Medulla oblongata (tissue), 1 donor: ENCODE measurements around the gene RIN3.

ENCODE experiments used
- DNase-seq: peaks from one replicate; pipeline ENCODE4 v3.0.0-alpha.2; 2015; ENCODE audit errors: extremely low spot score

Gene RIN3

DNA sequence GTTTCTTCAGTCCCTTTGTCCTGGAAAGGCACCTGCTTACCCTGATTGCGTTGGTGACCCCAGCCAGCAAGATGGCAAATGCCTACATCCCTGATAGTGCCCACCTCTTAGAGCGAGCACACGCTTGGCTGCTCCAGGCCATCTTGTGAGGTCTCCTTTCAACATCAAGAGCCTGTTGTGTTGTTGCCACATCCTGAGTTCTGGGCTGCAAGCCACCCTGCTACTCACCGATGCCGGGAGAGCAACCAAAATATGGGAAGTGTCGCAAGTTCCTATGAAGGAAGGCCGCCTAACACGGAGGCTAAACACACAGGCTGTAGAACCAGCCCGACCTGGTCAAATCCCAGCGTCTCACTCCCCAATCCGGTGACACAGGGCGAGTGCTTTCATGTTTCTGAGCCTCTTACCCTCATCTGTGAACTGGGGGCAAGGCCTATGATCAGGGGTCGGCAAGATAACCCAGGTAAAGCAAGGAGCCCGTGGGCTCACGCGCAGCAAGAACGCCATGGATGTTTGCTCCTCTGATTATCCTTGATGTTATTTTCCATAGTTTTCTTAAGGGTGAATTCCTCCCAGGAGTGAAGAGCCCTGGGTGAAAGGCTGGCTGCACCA lies 136.5 kb downstream of the RIN3 start:
- peak; percentile 79 for DNase-seq

GRCh38 chr14:92650581-92651105 lies 137.1 kb downstream of the RIN3 start:
- no peak for DNase-seq

DNA sequence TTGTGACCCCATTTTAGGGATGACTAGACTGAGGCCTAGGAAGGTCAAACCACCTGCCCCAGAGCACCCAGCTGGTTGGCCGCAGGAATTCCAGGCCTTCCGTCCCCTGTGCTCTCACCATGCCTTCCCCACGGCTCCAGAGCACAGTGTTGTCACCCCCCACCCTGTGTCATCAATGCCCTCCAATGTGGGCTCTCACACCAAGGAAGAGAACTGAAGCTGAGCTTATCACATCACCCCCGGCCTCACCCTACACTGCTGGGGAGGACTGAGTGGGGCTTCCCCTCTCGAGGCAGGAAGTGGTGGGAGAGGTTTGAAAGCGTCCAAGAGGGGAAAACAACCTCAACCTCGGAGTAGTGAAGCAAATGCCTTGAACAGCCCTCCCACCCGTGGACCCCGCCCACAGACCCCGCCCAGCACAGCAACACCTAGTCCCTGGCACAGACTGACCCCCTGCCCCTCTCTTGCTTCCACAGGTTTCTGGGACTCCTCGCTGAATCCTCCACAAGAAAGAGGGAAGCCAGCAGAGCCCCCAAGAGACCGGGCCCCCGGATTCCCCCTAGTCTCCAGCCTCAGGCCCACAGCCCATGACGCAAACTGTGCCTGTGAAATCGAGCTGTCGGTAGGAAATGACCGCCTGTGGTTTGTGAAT lies 137.7 kb downstream of the RIN3 start:
- DNase-seq = peak; percentile 69

GRCh38 chr14:92651758-92652406 lies 138.3 kb downstream of the RIN3 start:
- peak; percentile 43 for DNase-seq

- DNase-seq = no peak
Measured at GRCh38 chr14:92652413-92653151, 139.0 kb downstream of the RIN3 start.

GRCh38 chr14:92653162-92653651 lies 139.6 kb downstream of the RIN3 start:
- DNase-seq = no peak

DNA sequence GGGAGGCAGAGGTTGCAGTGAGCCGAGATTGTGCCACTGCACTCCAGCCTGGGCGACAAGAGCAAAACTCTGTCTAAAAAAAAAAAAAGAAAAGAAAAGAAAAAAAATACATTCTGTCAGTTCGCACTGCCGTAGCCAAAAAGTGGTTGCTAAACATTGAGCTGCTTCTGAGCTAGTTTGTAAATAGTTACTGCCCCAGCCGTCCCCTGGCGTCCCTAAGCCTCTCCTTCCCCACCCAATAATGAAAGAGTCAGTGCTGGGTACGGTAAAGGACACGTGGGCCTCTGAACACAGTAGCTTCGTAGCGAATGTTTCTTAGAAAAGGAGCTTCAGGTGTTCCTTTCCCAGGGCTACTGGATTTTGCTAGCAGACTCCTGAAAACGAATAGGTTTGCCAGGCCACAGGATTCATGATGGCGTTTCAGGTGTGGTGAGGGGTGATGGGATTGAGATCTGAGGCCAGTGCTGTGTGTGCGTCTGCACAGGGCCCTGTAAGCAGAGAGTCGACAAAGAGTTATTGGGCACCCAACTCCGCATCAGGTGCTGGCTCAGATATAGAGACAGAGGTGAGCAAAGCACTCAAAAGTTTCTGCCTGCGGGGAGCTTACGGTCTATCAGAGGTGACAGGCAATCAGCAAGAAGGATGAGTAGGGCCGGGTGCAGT lies 140.8 kb downstream of the RIN3 start:
- DNase-seq = no peak

DNA sequence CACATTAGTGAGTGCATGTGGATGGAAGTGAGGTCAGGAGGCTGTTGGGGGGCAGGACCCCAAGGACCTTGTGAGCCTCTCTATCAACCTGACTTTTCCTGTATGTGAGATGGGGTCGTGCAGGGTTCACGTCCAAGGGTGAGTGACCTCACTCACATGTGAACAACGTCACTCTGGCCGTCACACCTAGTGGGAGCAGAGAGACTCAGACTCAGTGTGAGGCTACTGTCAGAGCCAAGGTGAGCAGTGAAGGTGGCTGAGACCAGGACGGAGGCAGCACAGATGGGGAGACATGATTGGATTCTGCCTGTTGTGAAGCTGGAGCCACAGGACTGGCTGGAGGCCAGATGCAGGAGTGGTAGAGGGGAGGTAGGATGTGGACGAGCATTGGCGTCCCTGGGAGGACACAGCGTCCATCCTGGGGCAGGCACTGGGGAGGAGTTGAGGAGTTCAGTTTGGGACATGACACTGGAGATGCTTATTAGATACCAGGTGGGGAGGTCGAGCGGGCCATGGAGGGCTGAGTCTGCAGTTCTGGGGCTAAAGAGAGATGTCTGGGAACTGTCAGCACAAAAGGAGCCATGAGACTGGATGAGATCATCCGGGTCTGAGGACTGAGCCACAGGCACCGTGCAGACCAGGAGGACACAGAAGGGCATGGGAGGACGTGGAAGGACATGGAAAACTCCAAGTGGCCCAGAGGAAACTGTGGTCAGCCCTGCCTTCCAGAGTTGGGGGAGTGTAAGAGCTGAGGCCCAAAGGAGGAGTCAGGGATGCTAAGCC lies 142.0 kb downstream of the RIN3 start:
- DNase-seq = no peak

DNA sequence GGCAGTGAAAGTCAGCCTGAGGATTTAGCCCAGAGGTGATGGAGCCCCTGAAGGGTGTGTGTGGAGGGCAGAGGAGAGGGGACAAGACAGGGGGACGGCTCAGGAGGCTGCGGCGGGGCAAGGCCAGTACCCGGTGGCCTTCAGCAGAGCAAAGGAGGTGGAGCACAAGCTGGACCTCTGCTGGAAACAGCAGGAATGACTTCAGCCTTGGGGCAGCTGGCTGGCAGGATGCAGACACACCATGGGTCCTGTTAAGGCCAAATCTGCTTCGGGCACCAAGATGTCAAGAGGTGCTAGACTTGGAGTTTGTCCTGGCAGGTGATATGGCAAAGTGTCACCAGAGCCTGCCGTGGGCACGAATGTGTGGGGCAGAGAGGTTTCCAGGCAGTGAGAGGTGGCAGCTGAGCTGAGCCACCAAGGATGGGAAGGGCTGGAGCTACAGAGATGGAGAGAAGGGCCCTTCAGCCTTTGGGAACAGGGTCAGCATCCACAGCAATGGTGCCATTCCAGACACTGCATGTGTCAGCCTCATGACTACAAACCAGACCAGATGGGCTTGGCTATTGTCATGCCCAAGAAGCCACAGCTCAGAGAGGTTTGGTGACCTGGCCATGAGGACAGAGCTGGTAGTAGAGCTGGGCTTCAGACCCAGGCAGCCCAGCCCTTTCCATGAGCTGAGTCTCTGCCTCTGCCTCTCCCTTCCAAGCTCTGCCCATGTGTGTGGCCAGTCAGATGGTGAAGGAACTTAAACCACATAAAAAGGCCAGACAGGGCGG lies 142.9 kb downstream of the RIN3 start:
- DNase-seq = no peak

GRCh38 chr14:92657457-92658142 lies 144.0 kb downstream of the RIN3 start:
- DNase-seq = peak; percentile 50

- no peak for DNase-seq
Measured at GRCh38 chr14:92658160-92658559, 144.6 kb downstream of the RIN3 start.

- no peak for DNase-seq
Measured at GRCh38 chr14:92658684-92659083, 145.1 kb downstream of the RIN3 start.

GRCh38 chr14:92659765-92660561 lies 146.4 kb downstream of the RIN3 start:
- peak; percentile 81 for DNase-seq

GRCh38 chr14:92660571-92660970 lies 147.0 kb downstream of the RIN3 start:
- no peak for DNase-seq

DNA sequence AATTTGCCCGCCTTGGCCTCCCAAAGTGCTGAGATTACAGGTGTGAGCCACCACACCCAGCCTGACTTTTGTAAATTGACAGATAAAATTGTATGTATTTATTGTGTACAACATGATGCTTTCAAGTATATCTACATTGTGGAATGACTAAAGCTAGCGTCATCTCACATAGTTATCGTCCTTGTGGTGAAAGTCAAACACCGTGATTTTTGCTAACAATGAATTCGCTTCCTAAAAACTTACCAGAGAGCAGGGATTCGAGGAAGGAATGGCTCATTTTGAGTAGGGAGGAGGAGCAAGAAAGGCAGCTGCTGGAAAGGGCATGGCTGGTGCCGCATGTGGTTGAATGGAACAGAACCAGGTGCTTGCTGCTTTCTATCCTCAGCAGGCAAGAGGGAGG lies 149.5 kb downstream of the RIN3 start:
- no peak for DNase-seq

GRCh38 chr14:92665661-92666110 lies 152.1 kb downstream of the RIN3 start:
- DNase-seq = no peak

GRCh38 chr14:92666251-92666650 lies 152.7 kb downstream of the RIN3 start:
- no peak for DNase-seq

DNA sequence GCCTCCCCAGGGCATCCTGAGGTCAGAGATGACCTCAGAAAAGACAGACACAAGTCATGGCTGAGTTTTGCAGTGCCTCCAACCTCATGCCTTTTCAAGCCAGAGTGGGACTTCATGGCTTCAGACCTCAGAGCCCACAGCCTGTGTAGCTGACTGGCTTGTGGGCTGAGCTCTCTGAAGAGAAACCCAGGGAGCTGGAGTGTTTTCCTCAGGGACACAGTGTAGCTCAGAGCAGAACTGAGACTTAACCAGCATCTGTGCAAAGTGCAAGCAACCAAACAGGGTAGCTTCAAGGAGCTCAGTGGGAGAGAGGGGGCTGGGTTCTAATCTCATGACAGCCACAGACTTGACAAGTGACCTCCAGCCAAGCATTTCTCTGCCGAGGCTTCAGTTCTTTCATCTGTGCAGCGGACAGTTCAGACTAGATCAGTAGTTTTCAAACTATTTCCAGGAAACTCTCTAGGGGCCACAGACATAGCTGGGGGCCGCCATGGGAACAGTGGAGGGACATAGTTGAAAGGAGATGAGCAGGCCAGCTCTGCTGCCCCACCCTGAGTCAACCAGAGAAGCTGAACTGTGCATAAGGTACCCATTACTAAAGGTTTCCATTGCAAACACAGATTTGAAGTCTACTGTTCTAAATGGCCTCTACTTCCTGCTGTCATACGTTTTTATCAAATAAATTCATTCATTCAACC lies 154.8 kb downstream of the RIN3 start:
- DNase-seq = no peak
